Measurements from ENCODE around the gene FHIT.
"Not testable (repeated sequence)": the region's sequence is repeated elsewhere in the genome, so short reads cannot be mapped to it uniquely, and the experiment has no call there.

FHIT gene

DNA sequence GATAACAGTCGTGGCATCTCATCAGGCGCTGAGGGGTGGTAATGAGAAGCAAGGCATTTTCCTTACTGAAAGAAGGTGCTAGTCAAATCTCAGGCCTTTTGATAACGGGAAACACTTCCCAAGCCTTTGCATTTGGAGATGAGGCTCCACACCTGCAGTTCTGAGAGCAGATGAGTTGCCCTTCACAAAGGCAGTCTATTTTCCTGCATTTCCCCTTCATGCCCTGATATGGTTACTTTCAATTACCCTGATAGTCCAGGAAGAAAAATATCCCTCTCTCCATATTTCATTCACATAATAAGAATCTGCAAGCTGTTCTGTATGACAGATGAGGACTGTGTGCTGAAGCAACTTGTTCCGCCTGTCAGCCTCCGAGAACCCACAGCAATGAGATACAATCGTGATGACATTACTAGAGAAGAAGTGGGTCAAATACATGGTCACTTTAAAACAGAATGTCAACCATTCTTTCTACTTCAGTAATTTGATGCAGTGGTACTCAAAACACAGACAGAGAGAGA is 25.0 kb downstream of the FHIT start:
- no peak for DNase-seq

DNA sequence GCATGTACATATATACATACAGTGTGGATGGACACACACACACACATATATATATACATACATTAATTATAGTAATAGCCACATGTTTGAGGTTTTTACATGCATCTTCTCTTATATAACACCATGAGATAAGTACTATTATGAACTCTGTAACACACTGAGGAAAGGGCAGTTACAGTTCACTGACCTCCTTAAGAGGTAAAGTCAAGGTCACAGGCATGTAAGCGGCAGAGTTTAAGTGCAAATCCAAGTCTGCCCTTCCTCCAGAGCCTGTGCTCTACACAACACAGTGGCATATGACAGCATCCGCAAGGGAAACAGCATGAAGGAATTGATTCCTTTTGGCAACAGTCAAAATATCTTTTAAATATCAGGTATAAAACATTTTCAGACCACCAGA is 26.4 kb downstream of the FHIT start:
- no peak for DNase-seq

DNA sequence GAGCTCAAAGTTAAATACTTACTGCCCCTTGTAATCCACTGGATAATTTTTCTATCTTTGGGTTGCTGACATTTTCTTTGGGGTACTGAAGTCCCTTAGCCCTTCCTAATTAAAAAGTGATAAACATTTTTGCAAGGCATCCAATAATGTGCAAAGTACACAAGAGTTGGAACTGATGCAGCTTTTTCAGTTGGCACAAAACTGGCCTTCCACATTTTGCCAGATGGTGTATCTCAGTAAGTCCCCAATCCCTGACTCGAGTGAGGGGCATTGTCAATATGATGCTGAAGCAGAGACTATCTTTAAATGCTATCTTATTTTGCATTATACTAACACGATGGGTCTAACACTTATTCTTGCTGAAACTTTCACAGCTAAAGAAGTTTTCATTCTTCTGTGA is 27.8 kb downstream of the FHIT start:
- no peak for DNase-seq

DNA sequence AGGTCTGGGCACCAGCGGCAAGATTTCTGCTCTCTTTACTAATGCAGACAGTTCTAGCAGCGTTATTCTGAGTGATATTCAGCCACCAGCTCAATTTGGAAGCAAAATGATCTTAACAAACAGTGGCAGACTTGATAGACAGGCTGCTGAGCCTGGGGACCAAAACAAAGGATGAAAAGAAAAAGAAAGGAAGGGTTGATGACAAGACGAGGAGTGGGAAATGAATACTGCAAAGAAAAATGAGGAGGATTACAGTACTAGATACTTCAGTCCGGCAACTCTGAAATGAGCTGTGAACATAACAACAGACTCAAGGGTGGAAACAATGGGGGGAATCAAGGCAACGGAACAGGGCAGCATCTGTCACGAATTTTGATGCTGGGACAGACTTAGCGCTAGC is 28.8 kb downstream of the FHIT start:
- DNase-seq: no peak

DNA sequence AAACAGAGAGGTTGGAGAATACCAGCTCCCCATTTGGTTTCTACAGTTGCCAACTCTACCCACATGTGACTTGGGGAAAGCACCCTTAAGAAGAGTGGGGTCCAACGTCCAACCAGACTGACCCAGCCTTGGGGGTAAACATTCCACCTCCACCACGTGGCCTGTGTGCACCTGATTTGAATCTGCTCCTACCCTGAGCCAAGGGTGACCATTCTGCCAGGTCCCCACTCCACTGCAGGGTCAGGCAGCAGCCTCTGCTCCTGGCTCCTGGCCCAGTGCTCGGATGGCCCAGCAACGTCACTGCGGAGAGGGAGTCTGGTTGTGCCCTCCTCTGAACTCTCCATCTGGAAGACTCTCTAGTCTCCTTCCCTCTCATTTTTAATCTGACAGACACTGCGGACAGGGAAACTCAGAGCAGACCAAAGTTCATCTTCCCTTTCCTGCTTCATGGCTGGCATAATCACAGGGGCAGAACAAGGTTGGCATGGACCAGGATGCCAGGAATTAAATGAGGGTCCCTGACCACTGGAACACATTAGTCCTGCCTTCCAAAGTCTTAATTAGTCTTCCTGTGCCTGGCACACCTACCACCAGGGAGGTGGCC is 29.4 kb downstream of the FHIT start:
- DNase-seq: no peak

DNA sequence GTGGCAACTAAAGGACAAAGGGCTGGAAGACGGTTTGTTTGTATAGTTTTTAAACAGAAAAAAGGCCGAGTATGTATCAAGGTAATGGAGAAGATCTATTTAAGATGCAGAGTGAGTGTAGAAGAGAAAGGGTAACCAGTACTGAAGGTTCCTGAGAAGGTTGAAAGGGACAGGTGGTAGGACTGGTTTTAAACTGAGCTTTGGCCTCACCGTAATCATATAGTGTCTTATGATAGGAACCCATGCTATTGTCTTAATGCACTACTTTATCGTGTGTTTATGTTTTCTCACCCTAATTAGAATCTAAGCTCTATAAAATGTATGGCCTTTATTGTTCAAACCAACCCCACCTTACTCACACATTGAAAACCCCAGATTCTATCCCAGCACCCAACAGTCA is 32.7 kb downstream of the FHIT start:
- DNase-seq: no peak

DNA sequence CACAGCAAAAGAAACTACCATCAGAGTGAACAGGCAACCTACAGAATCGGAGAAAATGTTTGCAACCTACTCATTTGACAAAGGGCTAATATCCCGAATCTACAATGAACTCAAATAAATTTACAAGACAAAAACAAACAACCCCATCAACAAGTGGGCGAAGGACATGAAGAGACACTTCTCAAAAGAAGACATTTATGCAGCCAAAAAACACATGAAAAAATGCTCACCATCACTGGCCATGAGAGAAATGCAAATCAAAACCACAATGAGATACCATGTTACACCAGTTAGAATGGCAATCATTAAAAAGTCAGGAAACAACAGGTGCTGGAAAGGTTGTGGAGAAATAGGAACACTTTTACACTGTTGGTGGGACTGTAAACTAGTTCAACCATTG is 35.1 kb downstream of the FHIT start:
- DNase-seq: not testable (repeated sequence)

DNA sequence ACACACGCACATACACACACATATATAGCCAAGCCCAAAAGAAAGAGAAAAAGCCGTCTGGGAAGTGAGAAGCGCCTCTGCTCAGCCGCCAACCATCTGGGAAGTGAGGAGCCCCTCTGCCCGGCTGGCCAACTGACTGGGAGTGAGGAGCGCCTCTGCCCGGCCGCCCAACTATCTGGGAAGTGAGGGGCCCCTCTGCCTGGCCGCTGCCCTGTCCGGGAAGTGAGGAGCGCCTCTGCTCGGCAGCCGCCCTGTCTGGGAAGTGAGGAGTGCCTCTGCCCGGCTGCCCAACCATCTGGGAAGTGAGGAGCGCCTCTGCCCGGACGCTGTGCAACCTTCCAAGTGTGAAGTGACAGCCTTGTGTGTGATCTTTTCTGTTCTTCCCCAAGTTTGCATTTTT is 49.2 kb downstream of the FHIT start:
- DNase-seq: no peak

DNA sequence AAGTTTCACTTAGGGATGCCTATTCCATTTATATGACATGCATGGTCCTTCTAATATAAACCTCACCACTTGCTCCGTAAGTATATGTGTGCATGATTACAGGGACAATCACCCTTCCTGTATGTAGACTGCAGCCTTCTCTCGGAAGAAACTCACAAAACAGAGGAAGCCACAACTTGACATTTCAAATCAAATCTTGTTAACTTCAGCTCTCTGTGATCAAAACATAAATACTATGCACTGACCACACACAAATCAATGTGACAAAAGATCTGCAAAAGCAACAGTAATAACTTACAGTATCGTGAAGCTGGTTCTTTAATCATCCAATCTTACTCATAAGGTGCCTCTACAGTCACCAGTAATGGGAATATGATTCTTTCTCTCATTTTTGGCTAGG is 50.2 kb downstream of the FHIT start:
- DNase-seq: no peak

DNA sequence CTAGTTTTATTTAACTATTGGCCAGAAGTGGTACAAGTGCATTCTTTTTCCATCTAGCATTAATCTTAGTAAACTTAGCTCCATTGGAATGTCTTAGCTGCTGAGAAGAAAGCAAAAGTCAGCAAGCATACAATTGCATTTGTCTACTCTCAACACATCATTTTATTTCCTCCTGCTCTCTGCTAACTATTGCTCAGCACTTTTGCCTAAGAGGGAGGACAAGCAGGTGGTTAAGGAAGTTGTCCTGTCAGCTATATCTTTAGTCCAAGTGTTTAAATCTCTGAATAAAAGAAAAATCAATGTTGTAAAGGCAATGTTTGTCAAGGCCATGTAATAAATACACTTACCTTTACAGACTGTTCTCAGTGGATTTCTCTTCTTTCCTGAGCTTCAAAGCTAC is 51.0 kb downstream of the FHIT start:
- DNase-seq: no peak

DNA sequence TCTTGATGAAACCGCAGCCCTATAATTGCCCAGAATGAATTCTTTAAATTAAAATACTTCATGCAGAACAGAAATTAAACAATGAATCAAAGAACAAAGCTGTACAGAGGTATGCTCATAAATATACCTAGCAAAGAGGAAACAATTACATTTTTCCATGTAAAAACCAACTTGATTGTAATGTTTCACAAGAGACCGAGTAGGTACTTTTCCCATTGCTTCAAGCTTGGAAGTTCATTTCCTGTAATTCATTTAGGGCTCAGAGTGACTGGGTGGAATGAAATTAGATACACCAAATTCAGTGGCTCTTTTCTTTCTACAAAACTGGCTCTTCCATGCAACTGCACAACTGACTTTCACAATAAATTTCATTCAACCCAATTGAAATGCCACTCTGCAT is 51.4 kb downstream of the FHIT start:
- no peak for DNase-seq

DNA sequence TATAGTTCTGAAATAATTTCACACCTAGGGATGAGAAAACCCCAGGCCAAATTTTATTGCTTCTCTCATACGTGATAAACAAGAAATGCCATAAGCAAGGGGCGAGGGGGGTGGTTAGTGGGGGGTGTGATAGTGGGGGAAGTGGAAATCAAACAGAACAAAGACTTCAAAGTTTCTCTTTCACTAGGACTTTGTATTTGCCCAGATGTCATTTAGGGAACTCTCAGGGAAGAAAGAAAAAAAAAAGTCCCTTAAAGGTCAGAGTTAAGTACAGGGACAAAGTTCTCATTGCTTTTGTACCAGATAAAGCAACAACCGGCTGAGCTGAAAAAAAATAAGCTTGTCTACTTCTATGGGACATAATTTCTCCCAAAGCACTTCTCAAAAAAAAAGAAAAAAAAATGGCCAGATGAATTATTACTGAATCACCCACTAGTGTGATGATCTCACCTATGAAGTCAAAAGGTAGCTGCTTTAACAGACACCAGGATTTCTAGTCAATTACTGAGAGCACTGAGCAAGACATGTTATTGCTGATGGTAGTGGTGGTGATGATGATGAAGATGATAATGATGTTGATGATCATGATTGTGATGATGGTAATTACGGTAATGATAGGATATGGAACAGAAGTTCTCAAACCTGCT is 56.2 kb downstream of the FHIT start:
- DNase-seq: no peak

DNA sequence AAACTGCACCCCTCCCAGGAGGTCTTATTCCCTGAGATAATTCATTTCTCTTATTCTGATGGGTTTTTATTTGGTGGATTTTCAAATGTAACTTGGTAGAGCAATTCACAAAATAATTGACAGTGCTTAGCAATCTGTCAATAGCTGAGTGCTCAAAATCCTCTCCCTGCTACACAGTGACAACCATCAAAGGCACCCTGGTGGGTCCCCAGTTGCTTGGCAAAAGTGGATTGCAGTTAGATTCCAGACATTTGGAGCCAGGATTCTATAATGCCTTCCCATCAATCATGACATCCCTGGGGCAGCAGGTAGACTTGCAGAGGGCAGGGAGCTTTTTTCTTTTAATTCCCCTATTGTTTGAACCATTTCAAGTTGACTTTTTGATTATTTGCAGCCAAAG is 59.0 kb downstream of the FHIT start:
- no peak for DNase-seq

DNA sequence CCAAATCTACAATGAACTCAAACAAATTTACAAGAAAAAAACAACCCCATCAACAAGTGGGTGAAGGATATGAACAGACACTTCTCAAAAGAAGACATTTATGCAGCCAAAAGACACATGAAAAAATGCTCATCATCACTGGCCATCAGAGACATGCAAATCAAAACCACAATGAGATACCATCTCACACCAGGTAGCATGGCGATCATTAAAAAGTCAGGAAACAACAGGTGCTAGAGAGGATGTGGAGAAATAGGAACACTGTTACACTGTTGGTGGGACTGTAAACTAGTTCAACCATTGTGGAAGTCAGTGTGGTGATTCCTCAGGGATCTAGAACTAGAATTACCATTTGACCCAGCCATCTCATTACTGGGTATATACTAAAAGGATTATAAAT is 61.0 kb downstream of the FHIT start:
- not testable (repeated sequence) for DNase-seq

DNA sequence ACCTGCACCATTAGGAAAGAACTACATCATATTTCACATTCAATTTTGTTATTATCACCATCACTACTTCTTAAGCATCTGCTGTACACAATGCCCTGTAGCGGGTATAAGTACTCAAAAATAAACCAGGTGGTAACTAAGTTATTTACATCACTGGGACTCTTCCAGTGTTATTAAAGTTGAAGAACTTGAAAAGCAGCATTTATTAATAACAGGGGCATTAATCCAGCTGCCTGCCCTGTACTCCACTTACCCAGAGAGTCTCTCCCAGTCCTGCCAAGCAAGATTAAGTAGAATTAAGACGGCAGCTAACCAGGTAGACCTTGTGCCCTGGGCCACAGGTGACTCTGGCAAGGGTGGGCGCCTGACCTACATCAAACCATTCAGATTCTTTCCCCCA is 65.2 kb downstream of the FHIT start:
- no peak for DNase-seq

DNA sequence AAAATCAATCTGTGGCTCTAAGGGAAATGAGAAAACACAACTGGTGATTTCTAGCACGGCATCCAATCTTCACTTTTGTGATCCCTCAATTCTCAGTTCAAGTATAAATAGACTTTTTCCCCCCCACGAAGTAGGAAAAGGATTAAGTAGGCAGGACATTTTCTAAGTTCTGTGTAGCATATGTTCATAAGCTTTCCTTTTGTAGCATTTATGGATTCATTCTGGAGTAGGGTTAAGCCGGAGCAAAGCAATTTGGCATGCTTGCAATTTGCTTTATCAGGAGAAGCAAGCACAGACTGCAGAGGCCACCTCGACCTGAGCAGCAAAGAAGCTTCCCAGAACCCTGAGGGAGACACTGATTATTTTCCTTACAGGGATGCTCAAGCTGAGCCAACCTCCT is 66.3 kb downstream of the FHIT start:
- no peak for DNase-seq

DNA sequence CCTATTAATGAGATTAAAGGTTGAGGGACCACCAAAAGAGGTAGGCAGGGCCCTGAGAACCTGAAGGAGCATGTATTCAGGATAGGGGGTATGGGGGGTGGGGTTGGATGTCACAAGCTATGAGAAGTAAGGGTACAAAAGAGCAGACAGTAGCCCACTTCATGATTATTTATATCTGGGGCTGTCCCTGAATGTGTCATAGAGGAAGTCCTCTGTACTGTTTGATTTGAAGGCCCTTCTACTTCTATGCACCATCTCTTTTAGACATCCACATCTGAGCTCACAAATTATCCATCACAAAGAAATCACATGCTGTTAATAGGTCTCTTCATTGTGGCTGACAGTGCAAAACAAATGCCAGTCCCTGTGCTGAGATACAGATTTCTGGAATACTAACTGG is 68.6 kb downstream of the FHIT start:
- DNase-seq: no peak

DNA sequence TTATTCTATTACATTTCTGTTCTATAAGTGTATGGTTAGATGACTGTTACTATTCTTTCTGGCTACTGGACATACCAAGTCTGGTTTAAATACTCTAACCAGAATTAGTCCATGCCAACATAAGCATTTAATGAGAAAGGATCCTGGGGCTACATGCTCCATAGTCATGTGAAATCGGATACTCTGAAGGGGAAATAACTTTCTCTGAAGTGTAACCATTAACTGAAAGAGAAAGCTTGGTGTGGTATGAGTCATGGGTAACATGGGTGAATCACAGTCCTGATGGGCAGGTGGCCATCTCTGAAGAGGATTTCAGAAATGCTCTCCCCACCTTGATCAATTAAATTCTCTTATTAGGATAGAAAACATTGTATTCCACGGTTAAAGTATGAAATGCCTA is 69.4 kb downstream of the FHIT start:
- DNase-seq: peak; percentile 45

DNA sequence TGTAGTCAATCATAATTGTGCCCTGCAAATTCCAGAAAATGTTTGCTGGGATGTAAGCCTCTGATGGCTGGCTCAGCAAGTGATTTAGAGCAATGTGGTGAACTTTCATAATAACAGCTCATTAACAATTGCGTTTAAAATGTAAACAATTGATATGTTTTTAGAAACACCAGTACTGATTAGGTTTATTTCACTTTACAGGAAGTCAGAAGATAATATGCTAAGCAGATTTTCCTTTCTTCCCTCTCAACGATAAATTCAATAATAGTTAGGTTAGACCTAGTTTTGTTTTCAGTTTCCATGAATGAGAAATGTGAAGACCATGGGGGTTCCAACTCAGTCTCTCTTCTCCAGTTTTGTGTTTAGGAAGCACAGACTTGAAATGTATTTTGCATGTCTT is 71.0 kb downstream of the FHIT start:
- no peak for DNase-seq

DNA sequence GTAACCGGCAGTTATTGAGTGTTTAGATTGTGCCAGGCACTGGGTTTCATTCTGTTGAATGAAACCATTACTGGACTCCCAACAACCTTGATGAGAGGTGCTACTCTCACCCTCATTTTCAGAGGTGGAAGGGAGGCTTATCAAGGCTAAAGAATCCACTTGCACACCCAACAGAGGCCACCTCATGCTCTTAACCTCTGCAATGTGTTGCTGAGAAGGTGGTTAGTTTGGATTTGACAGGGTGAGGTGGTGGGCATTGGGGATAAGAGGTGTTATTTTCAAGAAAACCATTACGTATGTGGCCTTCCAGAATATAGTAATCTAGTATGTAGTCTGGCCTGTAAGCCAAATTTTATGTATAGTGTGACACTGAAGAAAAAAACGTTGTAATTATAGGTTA is 73.1 kb downstream of the FHIT start:
- DNase-seq: no peak

DNA sequence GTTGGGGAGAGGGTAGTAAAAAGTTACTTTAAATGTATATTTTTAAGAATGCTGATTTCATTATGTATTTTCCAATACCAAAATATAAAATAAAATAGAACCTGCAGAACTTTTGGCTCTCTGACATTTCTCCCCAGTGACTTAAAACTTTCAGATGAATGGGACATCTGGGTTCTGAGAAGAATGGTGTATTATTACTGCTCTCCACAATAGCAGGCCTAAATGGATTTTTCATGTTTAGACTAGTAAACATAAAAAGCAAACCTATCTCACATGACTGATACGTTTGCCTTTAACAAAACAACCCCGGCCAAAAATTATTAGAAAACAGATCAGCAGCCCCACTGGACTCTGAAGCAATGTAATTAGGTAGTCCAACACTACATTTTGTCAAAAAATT is 73.8 kb downstream of the FHIT start:
- no peak for DNase-seq

DNA sequence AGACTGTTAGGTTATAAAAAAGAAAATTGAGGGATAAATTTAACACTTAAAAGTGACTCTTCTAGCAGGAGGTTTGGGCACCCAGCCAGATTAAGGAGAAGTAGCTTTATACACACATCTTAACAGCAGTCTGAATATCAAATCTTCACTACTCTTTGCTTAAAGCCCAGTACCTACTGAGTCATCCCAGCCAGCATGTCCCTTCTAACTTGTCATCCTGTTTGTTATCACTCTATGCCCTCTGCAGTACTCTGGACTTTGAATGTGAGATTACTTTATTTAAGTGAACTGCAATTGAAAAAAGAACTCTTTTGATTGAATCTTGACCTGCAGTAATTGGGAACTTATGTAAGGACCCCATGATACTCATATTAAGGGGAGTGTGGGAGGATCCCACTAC is 77.6 kb downstream of the FHIT start:
- DNase-seq: no peak

DNA sequence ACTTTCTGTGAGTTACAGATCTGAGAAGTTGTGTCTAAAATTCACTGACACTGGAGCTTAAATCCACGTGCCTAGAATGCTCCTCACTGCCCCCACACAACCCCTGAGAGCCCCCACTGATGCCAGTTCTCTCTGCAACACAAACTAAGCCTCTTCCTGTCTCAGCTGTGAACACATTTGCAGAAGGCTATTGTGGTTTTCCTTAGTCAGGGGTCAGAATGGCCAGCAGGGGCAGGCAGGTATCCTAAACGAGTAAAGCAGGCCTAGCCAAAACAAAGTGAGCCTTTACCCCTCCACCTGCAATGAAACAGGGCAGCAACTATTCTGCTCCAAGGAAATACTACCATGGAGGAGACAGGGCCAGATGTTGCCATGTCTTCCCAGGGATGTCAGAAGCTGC is 78.6 kb downstream of the FHIT start:
- no peak for DNase-seq

DNA sequence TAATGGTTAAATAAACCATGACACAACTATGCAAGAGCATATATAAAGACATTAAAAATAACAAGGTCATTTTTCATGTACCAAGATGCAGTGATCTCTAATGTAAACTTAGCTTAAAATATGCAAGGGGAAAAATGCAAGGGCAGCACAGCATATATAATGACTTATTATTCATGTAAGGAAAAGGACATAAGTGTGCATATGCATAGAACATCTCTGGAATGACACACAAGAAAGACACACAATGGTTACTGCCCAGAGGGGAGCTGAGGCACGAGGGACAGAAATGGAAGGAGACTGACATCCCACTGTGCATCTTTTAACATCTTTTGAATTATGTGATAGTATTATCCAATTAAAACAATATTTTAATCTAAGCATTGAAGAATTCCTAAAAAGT is 79.0 kb downstream of the FHIT start:
- no peak for DNase-seq

Measured in fibroblast of skin of scalp (primary cell).